Coronary artery (tissue), 2 donors: ENCODE results near the gene L3MBTL1.
A peak's percentile ranks its signal among the peaks of the same experiment; 100 is the strongest.

Experiments used
- DNase-seq: peaks from one replicate; pipeline ENCODE4 v3.0.0-alpha.2; 2017; ENCODE audit warnings: low spot score
- H3K27ac ChIP-seq, 2 donors: fragments of 200-600 bp; sonication (generic); one replicate each; pipeline ENCODE4 v1.5.1; 2016 to 2019
- H3K4me3 ChIP-seq: fragments of 200-600 bp; sonication (generic); 2 replicates; pipeline ENCODE4 v1.5.1; 2016; ENCODE audit warnings: mild to moderate bottlenecking, moderate library complexity
- CTCF ChIP-seq: fragments of 200-600 bp; sonication (generic); IDR thresholded peaks from one replicate; pipeline ENCODE4 v1.5.1; 2019; ENCODE audit warnings: antibody characterized with exemption

Gene L3MBTL1

GRCh38 chr20:43539975-43540672, 32.6 kb downstream of the L3MBTL1 start:
- DNase-seq, result peak; percentile 60
- no peak for TF ChIP-seq CTCF

GRCh38 chr20:43540673-43541060, 33.2 kb downstream of the L3MBTL1 start:
- H3K27ac ChIP-seq, result no peak overlapping the region
- TF ChIP-seq CTCF, result no peak
- H3K4me3 ChIP-seq, result no peak overlapping the region
- DNase-seq, result peak; percentile 31

More at GRCh38 chr20:43539975-43540672, 32.6 kb downstream of the L3MBTL1 start:
- Histone ChIP-seq H3K4me3 (no peak overlapping the region), H3K27ac (no peak overlapping the region)

GRCh38 chr20:43541214-43541613, 33.7 kb downstream of the L3MBTL1 start:
- no peak overlapping the region for H3K27ac ChIP-seq
- no peak overlapping the region for H3K4me3 ChIP-seq
- no peak for TF ChIP-seq CTCF
- no peak for DNase-seq

GRCh38 chr20:43542161-43542560, 34.7 kb downstream of the L3MBTL1 start:
- no peak for TF ChIP-seq CTCF
- Histone ChIP-seq H3K4me3 (no peak overlapping the region), H3K27ac (no peak overlapping the region)
- DNase-seq, result no peak

- H3K27ac ChIP-seq, result no peak overlapping the region
- TF ChIP-seq CTCF, result no peak
- DNase-seq, result no peak
Observed at GRCh38 chr20:43542674-43543073, 35.2 kb downstream of the L3MBTL1 start.

GRCh38 chr20:43543138-43543537, 35.6 kb downstream of the L3MBTL1 start:
- no peak overlapping the region for H3K4me3 ChIP-seq
- TF ChIP-seq CTCF, result no peak
- peak; percentile 31 for DNase-seq

More at GRCh38 chr20:43542674-43543073, 35.2 kb downstream of the L3MBTL1 start:
- no peak overlapping the region for H3K4me3 ChIP-seq

GRCh38 chr20:43544501-43544900, 37.0 kb downstream of the L3MBTL1 start:
- Histone ChIP-seq H3K27ac (no peak overlapping the region), H3K4me3 (no peak overlapping the region)
- TF ChIP-seq CTCF, result no peak
- DNase-seq, result peak; percentile 35

More at GRCh38 chr20:43543138-43543537, 35.6 kb downstream of the L3MBTL1 start:
- no peak overlapping the region for H3K27ac ChIP-seq
